Esophagus mucosa (tissue), 1 donor: Measurements from ENCODE around the gene KBTBD3. TPM values are rescaled to one million over a fixed set of nuclear protein-coding genes. Genes with fewer than 3 reads are reported as not detected.
"Not testable (repeated sequence)": the region's sequence is repeated elsewhere in the genome, so short reads cannot be mapped to it uniquely, and the experiment has no call there.

ENCODE experiments used
- ATAC-seq: fragments of 200-7000 bp; cut with Tn5 transposase; one replicate; pipeline ENCODE4 v1.9.1; 2020
- total RNA-seq: library from RNA; stranded (reverse); gene quantifications from one replicate; pipeline ENCODE4 v1.2.4, GENCODE V29; 2023
- donor health status: DM: yes; HTN: yes; CAD: no.

KBTBD3 gene
- total RNA-seq, 1 donor from 2014 or later = 3.1 TPM

GRCh38 chr11:106061249-106061784, 15.8 kb downstream of the KBTBD3 start:
- no peak for ATAC-seq

GRCh38 chr11:106059617-106060016, 17.5 kb downstream of the KBTBD3 start:
- ATAC-seq = no peak

- not testable (repeated sequence) for ATAC-seq
Measured at GRCh38 chr11:106058377-106058776, 18.8 kb downstream of the KBTBD3 start.

GRCh38 chr11:106051103-106051502, 26.0 kb downstream of the KBTBD3 start:
- ATAC-seq = no peak

GRCh38 chr11:106049727-106050476, 27.2 kb downstream of the KBTBD3 start:
- ATAC-seq = no peak

GRCh38 chr11:106047631-106048030, 29.5 kb downstream of the KBTBD3 start:
- no peak for ATAC-seq

GRCh38 chr11:106043540-106043939, 33.6 kb downstream of the KBTBD3 start:
- ATAC-seq = no peak

- no peak for ATAC-seq
Measured at GRCh38 chr11:106032861-106033260, 44.3 kb downstream of the KBTBD3 start.

- no peak for ATAC-seq
Measured at GRCh38 chr11:106031936-106032335, 45.2 kb downstream of the KBTBD3 start.

- peak; percentile 25 for ATAC-seq
Measured at GRCh38 chr11:106031202-106031810, 45.8 kb downstream of the KBTBD3 start.

- ATAC-seq = no peak
Measured at GRCh38 chr11:106030609-106031008, 46.5 kb downstream of the KBTBD3 start.

GRCh38 chr11:106022795-106023275, 54.3 kb downstream of the KBTBD3 start:
- ATAC-seq = no peak

- peak; percentile 100 for ATAC-seq
Measured at GRCh38 chr11:106021967-106022794, 55.0 kb downstream of the KBTBD3 start, which contains the start of gene MSANTD4. Gene MSANTD4 (minus strand): TSS chr11:106022240. CDS start chr11:106010917, 11,323 bp downstream.

GRCh38 chr11:106021181-106021966, 55.8 kb downstream of the KBTBD3 start:
- ATAC-seq = no peak

- ATAC-seq = no peak
Measured at GRCh38 chr11:106017093-106017492, 60.1 kb downstream of the KBTBD3 start.

GRCh38 chr11:106015066-106015465, 62.1 kb downstream of the KBTBD3 start:
- peak; percentile 43 for ATAC-seq

GRCh38 chr11:106014620-106015019, 62.5 kb downstream of the KBTBD3 start:
- no peak for ATAC-seq

- no peak for ATAC-seq
Measured at GRCh38 chr11:106014035-106014434, 63.1 kb downstream of the KBTBD3 start.

- no peak for ATAC-seq
Measured at GRCh38 chr11:106012744-106013143, 64.4 kb downstream of the KBTBD3 start.

GRCh38 chr11:106011481-106011880, 65.7 kb downstream of the KBTBD3 start:
- no peak for ATAC-seq

GRCh38 chr11:106003094-106003493, 74.1 kb downstream of the KBTBD3 start:
- ATAC-seq = not testable (repeated sequence)
